CD4-positive, alpha-beta T cell treated with Interleukin-4 for 4 hours (primary cell): ENCODE measurements around the gene CDC42EP3.
A peak's percentile ranks its signal among the peaks of the same experiment; 100 is the strongest.

Experiments
- DNase-seq: peaks from one replicate; pipeline ENCODE4 v3.0.0-alpha.2; 2020

Gene CDC42EP3

GRCh38 chr2:37654932-37655841 is 16.3 kb downstream of the CDC42EP3 start:
- peak; percentile 46 for DNase-seq

GRCh38 chr2:37654419-37654818 is 17.0 kb downstream of the CDC42EP3 start:
- no peak for DNase-seq

GRCh38 chr2:37653805-37654378 is 17.6 kb downstream of the CDC42EP3 start:
- DNase-seq = peak; percentile 29

GRCh38 chr2:37653093-37653492 is 18.3 kb downstream of the CDC42EP3 start:
- DNase-seq = no peak

GRCh38 chr2:37652199-37652640 is 19.2 kb downstream of the CDC42EP3 start:
- DNase-seq = no peak

- DNase-seq = no peak
Observed at GRCh38 chr2:37650548-37651093, 20.8 kb downstream of the CDC42EP3 start.

- no peak for DNase-seq
Observed at GRCh38 chr2:37649518-37649917, 21.9 kb downstream of the CDC42EP3 start.

- peak; percentile 68 for DNase-seq
Observed at GRCh38 chr2:37648331-37649011, 23.0 kb downstream of the CDC42EP3 start.

- no peak for DNase-seq
Observed at GRCh38 chr2:37647971-37648330, 23.5 kb downstream of the CDC42EP3 start.

GRCh38 chr2:37645836-37646235 is 25.6 kb downstream of the CDC42EP3 start:
- DNase-seq = no peak

- DNase-seq = peak; percentile 75
Observed at GRCh38 chr2:37645362-37645761, 26.1 kb downstream of the CDC42EP3 start.

- DNase-seq = no peak
Observed at GRCh38 chr2:37644191-37644590, 27.3 kb downstream of the CDC42EP3 start.

GRCh38 chr2:37643730-37644078 is 27.7 kb downstream of the CDC42EP3 start:
- DNase-seq = no peak

GRCh38 chr2:37642907-37643729 is 28.3 kb downstream of the CDC42EP3 start:
- DNase-seq = no peak

- DNase-seq = no peak
Observed at GRCh38 chr2:37641582-37642171, 29.8 kb downstream of the CDC42EP3 start.

GRCh38 chr2:37639631-37640030 is 31.8 kb downstream of the CDC42EP3 start:
- DNase-seq = no peak

GRCh38 chr2:37638973-37639372 is 32.5 kb downstream of the CDC42EP3 start:
- DNase-seq = no peak

- DNase-seq = no peak
Observed at GRCh38 chr2:37637985-37638384, 33.5 kb downstream of the CDC42EP3 start.

GRCh38 chr2:37637190-37637860 is 34.1 kb downstream of the CDC42EP3 start:
- DNase-seq = no peak

- DNase-seq = no peak
Observed at GRCh38 chr2:37636381-37637066, 34.9 kb downstream of the CDC42EP3 start.
